HG02798 (cell line): ENCODE data around the gene NDUFS7.

ENCODE experiments used
- ATAC-seq: cut with Tn5 transposase; IDR thresholded peaks from one replicate; pipeline ENCODE4 v1.9.1; 2021; ENCODE audit warnings: mild to moderate bottlenecking; ENCODE audit not compliant: unreplicated experiment, poor library complexity

Gene NDUFS7

DNA sequence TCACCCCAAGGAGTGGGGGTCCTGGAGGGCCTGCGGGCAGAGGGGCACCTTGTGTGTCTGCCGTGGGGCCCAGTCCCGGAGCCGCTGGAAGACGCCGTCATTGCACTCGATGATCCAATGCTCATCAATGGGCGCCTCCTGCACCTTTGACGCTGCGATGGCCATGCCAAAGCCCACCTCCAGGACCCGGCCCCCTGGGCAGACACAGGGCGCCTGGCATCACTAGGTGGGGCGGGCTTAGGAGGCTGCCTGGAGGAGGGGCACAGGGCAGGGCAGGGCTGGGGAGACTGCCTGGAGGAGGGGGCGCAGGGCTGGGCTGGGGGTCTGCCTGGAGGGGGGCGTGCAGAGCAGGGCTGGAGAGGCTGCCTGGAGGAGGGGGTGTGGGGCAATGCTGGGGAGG is 16.0 kb downstream of the NDUFS7 start:
- no peak for ATAC-seq

DNA sequence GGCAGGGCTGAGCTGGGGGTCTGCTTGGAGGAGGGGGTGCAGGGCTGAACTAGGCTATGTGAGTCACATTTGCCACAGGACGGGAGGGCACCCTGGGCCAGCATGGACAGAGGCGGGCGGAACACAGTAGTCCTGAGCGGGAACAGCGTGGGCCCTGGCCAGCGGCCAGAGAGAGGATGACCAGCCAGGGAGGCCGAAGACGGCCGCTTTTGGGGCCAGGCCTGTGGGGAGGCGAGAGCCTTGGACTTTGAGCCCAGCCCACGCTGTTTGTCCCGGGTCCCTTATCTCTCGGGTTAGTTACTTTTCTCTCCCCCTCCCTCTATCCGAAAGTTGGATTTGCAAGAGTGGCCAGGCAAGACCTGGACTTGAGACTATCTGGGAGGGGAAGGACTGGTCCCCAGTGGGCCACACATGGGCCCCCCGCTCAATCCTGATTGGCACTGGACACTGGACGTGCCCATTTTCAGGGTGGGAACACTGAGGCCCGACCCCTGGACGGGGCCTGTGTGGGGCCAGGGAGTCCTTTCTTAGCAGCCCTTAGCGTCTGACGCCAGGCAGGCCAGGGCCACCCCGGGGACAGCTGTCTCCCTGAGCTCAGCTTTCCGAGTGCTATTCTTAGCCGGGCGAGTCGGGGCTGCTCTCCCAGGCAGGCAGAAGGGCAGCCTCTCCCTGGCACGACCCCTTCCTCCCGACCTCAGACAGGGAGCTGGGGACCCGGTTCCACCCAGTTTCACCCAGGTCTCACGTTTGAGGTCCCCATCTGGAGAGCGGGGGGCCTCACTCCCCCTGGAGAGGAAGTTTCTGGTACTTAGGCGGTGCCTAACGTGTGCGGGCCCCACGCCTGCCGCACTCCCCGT is 16.8 kb downstream of the NDUFS7 start:
- no peak for ATAC-seq

DNA sequence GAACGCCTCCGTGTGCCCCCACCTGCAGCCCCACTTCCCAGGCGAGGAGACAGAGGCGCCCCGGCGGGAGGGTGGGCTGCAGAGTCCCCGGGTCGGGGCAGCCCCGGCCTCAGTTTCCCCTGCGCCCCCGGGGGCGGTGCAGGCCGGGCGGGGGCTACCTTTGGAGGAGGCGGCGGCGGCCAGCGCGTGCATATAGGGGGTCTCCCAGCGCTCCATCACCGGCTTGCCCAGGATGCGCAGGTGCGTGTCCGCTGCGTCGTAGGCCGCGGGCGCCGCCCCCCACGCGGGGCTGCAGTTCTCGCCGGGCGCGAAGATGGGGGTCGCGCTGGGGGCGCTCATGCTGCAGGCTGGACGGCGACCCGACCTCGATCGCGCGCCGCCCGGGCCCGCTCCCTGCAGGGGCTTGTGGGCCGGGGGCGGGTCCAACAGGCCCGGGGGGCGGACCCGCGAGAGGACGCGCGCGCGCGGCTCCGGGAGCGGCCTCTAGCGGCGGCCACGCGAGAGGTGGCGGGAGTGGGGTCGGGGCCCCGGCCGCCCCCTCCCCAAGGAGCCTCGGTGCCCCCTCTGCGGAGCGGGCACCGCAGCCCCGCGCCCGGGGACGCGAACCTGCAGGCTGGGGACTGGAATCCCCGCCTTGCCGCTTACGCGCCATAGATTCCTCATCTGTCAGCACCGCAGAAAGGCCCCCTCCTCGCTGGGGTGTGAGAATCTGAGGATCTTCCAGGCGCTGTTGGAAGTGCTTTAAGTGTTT is 17.6 kb downstream of the NDUFS7 start, which contains the start of gene GAMT:
Gene GAMT (minus strand): TSS at position 405 of the 751 bp plus-strand sequence. CDS start 66 bp downstream, at position 339.
- ATAC-seq, result peak; percentile 49

DNA sequence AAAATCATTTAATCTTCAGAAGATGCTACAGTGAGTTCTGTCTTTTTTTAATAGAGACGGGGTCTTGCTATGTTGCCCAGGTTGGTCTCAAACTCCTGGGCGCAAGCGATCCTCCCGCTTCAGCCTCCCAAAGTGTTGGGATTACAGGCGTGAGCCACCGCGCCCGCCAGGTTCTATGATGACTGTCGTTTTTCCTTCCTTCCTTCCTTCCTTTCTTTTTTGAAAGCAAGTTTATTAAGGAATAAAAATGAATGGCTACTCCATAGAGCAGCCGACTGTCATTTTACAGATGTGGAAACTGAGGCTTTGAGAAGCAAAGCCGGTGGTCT is 18.1 kb downstream of the NDUFS7 start:
- ATAC-seq, result no peak

DNA sequence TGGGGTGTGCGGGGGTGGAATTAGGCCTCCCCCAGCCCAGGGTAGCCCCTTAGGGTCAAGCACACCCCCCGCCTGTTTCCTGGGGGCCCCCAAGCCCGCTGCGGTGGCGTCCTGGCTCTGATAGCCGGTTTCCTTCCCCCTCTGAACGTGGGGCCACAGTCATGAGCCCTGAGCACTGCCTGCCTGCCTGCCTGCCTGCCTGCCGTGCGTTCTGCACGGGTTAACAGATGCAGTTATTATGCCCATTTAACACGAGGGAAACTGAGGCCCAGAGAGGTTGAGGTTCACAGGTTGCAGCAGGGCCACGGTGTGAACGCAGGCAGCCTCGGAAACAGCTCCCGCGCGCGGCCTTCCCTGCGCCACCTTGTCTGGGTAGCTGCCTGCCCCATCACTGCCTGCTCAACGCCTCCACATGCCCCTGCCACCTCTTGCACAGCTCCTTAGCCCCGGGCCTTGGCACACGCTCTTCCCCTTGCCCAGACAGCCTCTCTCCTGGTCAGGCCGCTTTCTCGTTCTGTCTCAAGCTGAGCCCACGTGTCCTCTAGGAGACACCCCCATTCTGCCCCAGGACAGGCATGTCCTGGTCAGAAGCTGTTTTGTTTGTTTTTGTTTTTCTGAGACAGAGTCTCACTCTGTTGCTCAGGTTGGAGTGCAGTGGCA is 18.8 kb downstream of the NDUFS7 start:
- no peak for ATAC-seq

DNA sequence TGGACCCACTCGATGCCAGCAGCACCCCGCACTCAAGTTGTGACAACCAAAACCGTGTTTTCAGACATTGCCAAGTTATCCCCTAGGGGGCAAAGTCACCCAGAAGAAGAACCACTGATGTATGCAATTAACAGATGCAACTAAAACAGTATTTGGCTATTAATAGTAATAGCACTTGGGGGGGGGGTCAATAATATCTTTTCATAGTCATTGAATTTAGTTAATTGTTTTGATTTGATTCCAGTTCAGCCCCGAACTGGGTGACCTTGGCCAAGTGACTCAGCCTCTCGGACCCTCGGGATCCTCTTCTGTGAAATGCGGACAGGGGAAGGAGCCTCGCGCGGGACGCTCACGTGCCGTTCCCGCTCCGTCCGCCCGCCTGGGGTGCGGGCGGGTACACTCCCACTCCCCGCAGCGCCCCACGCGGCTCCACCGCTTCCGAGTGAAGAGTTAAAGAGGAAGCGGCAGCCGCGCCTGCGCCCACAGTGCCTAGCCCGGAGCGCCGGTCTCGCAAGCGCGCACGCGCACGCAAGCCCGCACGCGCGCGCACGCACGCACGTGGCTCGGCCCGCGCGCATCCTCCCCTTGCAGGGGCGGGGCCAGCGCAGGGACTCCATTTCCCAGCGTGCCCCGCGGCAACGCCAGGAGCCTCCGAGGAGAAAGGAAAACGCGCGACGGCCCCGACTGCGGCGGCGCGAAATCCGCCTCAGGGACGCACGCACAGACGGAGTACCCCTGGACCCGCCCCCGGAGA is 23.2 kb downstream of the NDUFS7 start:
- peak; percentile 91 for ATAC-seq

DNA sequence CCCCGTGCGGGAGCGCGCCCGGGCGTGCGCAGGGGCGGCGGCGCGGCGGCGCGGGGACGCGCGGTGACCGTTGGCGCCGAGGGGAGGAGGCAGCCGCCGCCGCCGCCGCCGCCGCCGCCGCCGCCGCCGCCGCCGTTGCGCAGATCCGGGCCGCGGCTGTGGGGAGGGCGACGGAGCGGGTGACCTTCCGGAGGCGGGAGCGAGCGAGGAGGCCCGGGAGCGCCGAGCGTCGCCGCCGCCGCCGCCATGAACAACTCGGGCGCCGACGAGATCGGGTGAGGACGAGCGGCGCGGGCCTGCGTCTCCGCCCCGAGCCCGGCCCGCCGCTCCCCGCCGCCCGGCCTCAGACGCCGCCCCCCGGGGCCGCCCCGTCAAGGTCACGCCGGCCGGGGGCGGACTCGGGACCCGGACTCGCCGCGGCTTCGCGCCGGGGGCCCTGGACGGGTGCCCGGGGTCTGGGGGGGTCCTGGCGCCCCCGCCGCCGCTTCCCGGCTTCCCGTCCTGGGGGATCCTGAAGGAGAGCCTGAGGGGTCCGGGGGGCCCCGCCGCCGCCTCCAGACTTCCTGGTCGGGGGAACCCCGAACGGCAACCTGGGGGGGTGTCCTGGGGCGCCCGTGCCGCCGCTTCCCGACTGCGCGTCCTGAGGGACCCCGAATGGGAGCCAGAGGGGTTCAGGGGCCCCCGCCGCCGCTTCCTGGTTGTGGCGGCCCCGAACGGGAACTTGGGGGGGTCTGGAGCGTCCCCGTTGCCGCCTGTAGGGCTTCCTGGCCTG is 24.0 kb downstream of the NDUFS7 start, which contains the start of gene DAZAP1:
Gene DAZAP1 (plus strand): TSS at position 59 of the 772 bp plus-strand sequence. CDS start 188 bp downstream, at position 247.
- peak; percentile 25 for ATAC-seq

DNA sequence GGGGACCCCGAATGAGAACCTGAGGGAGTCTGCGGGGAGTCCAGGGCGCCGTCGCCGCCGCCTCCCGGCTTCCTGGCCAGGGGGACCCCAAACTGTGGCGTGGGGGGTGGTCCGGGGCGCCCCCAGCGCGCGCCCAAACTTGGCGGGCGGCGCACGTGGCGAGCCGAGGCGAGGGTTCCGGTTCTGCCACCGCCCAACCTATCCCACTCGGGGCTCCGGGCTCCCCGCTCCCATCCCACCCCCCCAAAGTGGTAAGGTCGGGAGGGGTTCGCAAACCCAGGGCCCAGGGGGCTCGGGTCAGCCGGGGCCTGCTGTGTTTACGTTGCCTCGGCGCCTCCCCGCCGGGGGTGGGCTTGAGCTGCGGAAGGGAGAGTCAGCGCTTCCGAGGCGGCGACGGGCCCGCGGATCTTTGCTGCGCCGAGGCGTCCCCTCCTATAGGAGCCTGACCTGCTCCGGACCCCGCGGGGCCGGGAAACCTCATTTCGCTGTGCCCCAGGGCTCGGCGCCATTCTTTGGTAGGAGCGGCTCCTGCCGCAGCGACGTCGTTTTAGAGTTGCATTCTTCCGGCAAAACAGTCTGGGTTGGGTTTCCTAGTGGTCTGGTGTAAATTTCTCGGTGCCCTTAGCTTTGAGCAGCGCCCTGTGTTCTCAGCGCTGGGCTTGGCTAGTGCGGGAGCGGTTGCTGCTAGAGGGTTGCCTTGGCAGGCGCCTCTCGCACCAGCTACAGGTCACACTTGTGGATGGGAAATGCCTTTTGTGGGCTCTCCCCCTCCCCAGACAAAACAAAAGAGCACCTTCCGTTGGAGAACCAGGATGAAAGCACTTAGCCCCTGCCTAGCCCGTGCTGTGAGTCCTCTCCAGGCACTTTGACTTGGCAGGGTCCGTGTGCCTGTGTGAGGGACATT is 24.8 kb downstream of the NDUFS7 start:
- no peak for ATAC-seq

DNA sequence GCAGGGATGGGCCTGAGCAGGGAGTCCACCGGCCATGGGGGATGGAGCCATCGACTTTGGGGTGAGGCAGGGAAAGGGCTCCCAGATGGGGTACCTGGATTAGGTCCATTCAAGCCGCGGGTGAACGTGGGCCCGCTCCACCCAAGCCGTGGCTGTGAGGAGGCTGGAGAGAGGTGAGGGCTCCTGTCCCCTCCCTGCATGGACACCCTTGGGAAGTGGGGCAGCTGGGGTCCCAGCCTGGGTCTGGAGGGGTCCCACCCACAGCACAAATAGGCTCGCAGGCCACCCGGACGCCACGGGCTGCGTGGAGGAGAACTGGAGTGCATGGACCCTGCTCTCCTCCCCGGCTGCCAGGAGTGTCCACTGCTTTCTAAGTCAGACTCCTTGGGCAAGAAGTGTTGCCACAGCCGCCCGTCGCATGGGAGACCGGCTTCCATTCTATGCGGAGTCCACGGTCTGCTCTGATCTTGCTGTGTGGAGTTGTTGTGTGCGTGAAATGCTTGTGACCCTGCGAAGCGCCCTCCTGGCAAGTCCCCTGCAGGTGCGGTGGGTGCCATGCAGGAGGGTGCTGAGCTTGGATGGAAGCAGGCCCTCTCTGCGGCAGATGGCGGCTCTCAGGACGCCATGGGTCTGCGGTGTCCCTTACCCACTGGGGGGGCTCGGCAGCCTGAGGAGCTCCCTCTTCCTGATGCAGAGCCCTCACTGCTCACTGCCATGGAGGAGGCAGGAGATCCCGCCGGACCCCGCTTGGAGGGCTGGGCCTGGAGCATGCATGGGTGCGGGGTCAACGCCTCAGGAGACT is 25.7 kb downstream of the NDUFS7 start:
- no peak for ATAC-seq

DNA sequence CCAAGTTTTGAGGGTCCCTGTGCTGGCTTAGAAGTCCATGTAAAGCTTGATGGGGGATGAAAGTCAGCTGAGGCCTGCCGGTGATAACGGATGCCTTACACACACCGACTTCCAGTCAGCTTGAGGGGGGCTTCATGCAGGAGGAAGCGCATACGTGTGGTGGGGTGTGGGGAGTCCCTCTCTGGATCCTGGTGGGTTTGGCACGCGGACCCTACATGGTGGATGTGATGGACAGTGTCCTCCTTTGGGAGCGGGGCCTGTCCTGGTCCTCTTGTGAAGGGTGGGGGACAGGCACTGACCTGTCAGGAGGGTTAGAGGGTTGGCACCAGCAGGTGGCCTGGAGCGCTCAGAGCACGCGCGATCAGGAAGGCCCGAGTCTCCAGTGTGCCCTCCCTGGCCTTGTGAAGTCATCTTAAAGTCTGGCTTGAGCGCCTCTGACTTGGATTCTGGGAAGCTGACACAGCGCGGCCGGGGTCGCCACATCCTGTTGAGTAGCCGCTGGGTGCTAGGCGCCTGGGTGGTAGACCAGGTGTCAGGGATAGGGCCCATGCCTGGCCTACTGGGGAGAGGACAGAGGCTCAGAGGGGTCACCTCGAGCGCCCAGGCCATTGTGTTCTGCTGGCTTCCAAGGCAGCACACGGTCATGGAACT is 26.6 kb downstream of the NDUFS7 start:
- no peak for ATAC-seq

DNA sequence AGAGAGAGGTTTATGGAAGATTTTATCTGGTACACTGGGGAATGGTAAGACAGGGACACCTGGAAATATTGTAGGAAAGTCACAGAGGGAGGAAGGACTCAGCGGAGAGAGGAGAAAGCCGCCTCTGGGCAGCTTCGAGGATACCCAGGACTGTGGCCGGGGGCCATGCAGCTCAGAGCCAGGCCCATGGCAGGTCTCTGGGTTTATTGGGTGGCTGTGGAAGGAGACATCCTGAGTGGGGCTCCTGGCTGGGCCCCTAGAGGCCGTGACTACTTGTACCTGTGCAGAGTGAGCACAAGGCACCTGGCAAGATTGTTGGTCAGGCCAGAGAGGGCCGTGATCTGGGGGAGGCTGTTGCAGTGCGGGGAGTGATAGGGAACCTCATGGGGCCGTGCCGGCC is 27.1 kb downstream of the NDUFS7 start:
- ATAC-seq, result no peak

DNA sequence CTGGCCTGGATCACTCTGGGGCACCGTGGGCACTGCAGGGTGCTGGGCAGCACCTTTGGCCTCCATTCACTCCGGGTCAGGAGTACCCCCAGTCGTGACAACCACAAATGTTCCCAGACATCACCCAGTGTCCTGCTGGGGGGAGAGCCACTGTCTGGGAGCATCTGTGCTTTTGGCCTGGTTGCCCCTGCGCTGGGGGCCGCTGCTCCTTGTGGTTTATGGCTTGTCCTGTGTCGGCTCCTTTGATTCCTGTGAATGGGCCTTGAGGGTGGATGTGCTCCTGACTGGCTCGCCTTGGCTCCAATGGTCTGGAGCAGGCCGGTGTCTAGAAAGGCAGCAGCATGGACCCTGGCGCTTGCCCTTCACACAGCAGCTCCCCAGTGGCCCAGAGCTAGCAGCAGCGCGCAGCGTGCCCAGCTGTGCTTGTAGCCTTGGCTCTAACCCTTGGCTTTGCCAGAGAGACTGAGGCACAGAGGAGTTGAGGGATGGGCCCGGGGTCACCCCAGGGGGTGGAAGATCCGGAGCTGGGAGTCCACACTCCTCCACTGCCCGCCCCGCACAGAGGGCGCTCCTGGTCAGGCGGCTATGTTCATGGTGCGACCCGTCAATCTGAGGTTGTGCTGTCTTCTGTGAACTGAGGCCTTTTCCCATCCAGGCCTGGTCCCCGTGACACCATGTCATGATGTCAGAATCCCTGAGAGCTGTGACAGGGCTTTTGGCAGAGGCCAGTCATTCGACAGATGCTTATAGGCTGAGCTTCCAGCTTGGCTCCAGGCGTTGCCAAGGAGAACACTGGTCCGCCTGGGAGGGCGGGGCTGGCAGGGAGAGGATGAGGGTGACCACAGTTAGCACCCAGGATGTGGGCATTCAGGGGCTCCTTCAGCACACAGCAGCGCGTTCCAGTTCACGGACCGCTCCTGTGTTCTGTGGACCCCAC is 27.8 kb downstream of the NDUFS7 start:
- no peak for ATAC-seq

DNA sequence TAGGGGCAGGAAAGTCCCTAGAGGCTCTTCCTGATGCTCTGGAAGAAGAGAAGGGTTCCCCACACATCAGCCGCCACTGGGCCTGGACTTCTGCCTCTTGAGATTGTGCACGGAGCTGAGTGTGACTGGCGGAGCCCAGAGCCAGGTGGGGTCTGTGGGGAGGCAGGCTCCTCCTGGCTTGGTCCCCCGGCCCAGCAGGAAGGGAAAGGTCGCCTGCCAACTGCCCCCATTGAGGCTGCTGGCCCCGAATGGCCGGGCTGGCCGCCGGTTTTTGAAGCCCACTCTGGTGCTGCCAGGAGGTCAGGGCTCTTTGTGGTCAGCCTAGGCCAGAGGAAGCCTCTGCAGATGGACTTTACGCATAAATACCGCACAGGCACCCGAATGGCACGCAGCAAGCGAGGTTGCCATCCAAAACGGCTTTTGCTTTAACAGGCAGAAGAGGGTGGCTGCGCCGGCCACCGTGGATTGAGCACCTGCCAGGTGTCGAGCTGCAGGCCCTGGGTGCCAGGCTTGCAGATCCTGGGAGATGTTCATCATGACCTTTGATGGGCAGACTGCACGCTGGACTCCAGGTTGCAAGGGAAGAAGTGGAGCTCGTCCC is 28.7 kb downstream of the NDUFS7 start:
- ATAC-seq, result no peak

DNA sequence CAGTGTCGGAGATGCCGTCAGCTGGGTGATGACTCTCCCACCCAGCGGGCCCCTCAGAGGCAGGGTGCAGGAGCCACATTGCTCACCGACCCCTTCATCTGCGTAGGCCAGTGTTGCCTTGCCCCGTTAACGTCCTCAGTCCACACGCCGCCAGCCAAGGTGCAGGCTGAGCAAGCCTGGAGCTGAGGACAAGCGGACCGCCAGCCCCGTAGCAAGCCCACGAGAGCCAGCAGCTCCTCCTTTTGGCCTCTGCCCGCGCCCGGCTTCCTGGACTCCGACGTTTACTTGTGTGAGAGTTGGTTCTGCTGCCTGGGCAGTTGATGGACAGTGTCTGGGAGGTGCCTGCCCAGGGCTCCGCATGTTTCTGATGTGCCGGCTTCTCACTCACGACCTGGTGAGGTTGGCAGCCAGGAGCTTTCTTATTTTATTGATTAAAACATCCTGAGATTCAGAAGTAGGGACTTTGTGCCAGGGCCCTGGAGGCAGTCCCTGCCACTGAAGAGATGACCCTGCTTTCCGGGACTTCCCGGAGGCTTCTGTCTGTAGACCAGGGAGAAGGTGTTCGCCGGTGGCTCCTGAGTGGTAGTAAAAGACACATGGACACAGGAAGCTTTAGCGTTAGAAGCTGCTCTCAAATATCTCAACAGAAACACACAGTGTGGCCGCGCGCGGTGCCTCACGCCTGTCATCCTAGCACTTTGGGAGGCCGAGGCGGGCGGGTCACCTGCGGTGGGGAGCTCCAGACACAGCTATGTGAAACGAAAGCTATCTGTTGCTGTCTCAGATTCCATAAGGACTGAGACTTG is 29.5 kb downstream of the NDUFS7 start:
- ATAC-seq, result no peak
